Spinal cord (tissue), 10 donors: ENCODE data around the gene CSF2RB. TPM values are rescaled to one million over a fixed set of nuclear protein-coding genes. Genes with fewer than 3 reads are reported as not detected.

ENCODE experiments used
- DNase-seq, 6 donors: peaks; one replicate each; pipeline versions ENCODE4 v3.0.0 to v3.0.0-alpha.2; 2013 to 2015; ENCODE audit warnings: low spot score in 6 of 6, low read depth in 4 of 6
- H3K27ac ChIP-seq: one replicate; pipeline ENCODE4 v1.5.1; 2013; ENCODE audit warnings: low read depth, low read length, control low read depth
- H3K27me3 ChIP-seq: one replicate; pipeline ENCODE4 v1.6.1; 2013; ENCODE audit warnings: low read length; ENCODE audit not compliant: control insufficient read depth, insufficient read depth
- H3K36me3 ChIP-seq: one replicate; pipeline ENCODE4 v1.6.1; 2013; ENCODE audit warnings: low read length; ENCODE audit not compliant: control insufficient read depth, insufficient read depth
- H3K4me1 ChIP-seq: one replicate; pipeline ENCODE4 v1.6.1; 2013; ENCODE audit warnings: low read length; ENCODE audit not compliant: control insufficient read depth, insufficient read depth
- H3K4me3 ChIP-seq: one replicate; pipeline ENCODE4 v1.5.1; 2013; ENCODE audit warnings: low read depth, low read length, control low read depth
- H3K9me3 ChIP-seq: one replicate; pipeline ENCODE4 v1.6.1; 2013; ENCODE audit warnings: low read length; ENCODE audit not compliant: control insufficient read depth, insufficient read depth
- WGBS: methylation state at CpG from one replicate; pipeline ENCODE4 v1.1.5; 2013; ENCODE audit warnings: missing lambda C conversion rate; ENCODE audit not compliant: insufficient coverage; 5-methylcytosine and 5-hydroxymethylcytosine counted together
- polyA plus RNA-seq, 2 donors: library from polyadenylated mRNA; unstranded; fragments of 120-200 nt; gene quantifications; one replicate each; pipeline ENCODE4 v1.2.1, GENCODE V29; 2013; ENCODE audit not compliant: insufficient read length in 2 of 2
- total RNA-seq, 2 donors: library from RNA; depleted of rRNA in 1 of 2; stranded (reverse); fragments of 120-200 nt in 1 of 2; fragments of >200 nt in 1 of 2; gene quantifications; one replicate each; pipeline versions ENCODE4 v1.2.3 to v1.2.4, GENCODE V29; 2013 to 2014
- donor health status: healthy.

The CSF2RB gene
- total and polyA plus RNA-seq, 4 donors, result 1.3 to 3.1 (median 1.8) TPM

DNA sequence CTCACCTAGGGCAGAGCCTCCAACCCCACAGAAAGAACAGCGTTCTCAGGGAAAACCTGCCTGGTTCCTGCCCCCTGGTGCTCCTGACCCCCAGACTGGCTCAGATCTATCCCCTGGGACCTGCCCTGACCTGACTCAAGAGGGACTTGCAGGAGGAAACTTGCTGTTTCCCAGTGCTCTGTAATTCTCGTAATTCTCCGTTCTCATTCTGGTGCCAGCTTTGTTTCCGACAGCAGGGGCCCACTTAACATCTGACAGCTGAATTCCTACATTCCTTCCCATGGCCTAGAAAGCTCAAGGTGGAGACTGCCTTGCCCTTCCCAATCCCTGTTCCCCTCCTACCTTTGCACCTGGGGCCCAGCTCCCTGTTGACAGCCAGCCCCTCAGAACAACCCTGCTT, 12.5 kb upstream of the CSF2RB start:
- H3K4me3 ChIP-seq, result no peak overlapping the region
- peaks cover 2% of the 10 kb centered on the region for H3K27me3 ChIP-seq
- no peaks in the 10 kb centered on the region for H3K9me3 ChIP-seq
- no peaks in the 10 kb centered on the region for H3K36me3 ChIP-seq
- 19% methylated on average over 4 of the region's 4 CpGs for WGBS
- no peaks in the 10 kb centered on the region for H3K4me1 ChIP-seq
- no peak for DNase-seq
- H3K27ac ChIP-seq, result no peak overlapping the region

DNA sequence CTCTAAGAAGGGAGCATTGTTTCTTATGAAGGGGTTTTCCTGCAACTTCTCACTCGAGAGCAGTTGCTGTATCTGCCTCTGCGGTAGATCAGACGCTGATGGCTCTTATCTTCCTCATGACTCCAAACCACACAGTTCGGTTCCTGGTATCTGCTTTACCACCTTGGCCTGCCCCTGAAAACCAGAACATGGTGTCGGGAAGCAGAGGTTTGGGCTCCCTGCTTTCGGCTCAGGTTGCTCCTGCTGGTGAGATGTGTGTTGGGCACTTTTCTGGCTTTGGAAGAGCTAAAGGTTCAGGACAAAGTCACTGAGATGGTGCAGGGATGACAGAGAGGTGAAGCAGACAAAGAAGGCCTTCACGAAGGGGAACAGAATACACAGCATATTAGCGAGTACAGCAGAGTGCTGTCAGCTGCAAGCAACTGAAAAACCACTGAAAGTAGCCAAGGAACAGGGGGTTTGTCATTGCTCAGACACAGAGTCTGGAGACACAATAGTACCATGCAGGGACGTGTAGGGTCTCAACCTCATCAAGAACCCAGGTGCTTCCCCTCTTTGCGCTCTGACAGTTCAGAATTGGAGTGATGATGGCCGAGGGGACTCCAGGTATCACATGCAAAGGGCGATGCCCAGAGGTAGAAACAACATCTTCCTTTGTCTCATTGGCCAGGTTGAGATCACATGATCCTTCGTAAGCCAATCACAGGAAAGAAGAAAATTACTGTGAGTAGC, 11.9 kb upstream of the CSF2RB start:
- Histone ChIP-seq H3K27me3 (peaks cover 2% of the 10 kb centered on the region), H3K9me3 (no peaks in the 10 kb centered on the region), H3K4me1 (no peaks in the 10 kb centered on the region), H3K27ac (no peak overlapping the region), H3K4me3 (no peak overlapping the region), H3K36me3 (no peaks in the 10 kb centered on the region)
- 84% methylated on average over 12 of the region's 13 CpGs for WGBS
- DNase-seq, result no peak

DNA sequence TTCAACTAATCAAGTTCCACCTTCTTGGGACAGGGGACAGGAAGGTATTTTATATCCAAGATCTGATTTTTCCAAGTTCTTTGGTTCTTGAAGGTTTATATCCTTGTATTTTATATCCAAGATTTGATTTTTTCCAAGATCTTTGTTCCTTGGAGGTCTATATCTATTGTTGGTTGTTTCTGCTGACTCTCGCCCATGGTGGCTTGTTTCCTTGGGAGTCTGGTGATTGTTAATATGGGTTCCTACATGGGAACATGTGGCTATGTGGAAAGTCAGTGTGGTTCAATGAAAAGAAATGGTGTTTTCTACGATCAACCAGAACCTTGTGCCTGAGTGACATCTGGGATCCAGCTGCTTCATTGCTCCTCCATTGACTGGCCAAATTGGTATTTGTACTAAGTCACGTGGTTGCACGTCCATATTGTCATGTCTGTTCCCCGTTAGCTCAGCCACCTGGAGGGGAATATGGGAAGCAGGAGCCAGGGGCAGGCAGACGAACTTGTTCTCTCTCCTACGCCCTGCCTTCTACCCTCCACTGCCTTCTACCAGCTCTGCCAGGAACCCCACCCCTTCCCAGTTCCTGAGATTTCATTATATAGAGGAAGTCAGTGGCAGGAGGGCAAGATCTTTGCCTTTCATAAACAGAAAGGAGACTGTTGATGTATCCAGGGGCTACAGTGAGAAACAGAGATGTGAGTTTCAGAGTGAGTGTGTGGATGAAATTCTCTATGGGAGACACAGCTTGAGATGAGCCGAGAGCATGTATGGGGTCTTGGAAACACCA, 11.1 kb upstream of the CSF2RB start:
- no peaks in the 10 kb centered on the region for H3K9me3 ChIP-seq
- no peaks in the 10 kb centered on the region for H3K36me3 ChIP-seq
- no peak overlapping the region for H3K27ac ChIP-seq
- no peak for DNase-seq
- peaks cover 2% of the 10 kb centered on the region for H3K27me3 ChIP-seq
- WGBS, result 87% methylated on average over 3 of the region's 8 CpGs
- no peak overlapping the region for H3K4me3 ChIP-seq
- no peaks in the 10 kb centered on the region for H3K4me1 ChIP-seq

DNA sequence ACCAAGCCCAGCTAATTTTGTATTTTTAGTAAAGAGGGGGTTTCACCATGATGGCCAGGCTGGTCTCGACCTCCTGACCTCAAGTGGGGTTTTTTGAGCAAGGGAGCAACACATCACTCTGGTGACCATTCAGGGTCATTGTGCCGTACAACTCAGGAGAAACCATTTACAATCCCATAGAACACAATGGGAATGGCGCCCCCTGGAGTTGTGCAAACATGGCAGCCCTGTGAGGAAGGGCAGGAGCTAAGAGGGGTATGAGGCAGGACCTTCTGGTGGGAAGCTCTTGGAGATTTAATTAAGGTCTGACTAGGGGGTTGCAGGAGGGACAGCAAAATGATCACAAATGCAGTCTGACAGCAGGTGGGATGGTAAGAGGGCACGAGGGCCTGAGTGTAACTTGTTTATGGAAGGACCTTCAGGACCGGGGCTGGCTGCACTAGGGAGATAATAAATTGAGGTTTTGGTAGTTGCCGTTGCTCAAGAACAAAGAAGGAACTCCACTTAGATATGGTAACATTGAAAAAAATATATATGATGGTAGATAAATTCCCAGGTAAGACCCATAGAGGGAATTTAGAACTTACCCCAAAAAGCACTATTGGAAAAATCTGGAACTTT, 9.1 kb upstream of the CSF2RB start:
- DNase-seq, result no peak
- no peaks in the 10 kb centered on the region for H3K4me1 ChIP-seq
- H3K4me3 ChIP-seq, result no peak overlapping the region
- WGBS, result 46% methylated on average over 3 of the region's 6 CpGs
- H3K36me3 ChIP-seq, result no peaks in the 10 kb centered on the region
- no peaks in the 10 kb centered on the region for H3K9me3 ChIP-seq
- no peak overlapping the region for H3K27ac ChIP-seq
- no peaks in the 10 kb centered on the region for H3K27me3 ChIP-seq

DNA sequence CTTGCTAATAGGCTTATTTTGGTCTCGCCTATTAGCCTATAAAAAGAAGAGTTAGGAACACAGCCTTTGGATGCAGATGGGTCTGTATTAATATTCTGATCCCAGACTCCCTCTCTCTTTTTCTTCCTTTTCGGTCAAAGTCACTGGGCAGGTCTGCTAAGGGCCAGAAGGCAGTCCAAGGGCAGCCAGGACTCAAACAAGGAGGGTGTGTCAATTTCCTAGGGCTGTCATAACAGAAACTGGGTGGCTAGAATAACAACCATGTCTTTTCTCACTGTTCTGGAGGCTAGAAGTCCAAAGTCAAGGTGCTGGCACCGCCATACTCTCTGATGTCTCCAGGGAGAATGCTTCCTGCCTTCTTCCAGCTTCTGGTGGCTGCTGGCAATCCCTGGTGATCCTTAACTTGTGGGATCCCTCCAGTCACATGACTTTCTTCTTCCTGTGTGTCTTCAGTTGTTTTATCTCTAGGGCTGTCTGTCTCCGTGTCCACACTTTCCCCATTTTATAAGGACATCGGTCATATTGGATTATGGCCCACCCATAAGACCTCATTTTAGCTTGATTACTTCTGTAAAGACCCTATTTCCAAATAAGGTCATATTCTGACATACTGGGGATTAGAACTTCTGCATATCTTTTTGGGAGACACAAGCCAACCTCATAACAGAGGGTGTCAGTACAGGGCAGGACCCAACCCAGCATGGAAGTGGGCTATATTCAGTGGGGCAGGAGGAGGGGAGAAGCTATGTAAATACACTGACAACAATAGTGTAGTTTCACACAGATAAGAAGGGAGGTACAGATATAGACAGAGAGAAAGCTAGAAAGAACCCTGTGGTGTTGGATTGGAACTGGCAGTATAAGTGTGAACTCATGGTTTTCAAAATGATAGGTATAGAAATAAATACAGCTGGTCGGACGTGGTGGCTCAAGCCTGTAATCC, 5.9 kb upstream of the CSF2RB start:
- no peaks in the 10 kb centered on the region for H3K9me3 ChIP-seq
- WGBS, result 90% methylated on average over 1 of the region's 7 CpGs

DNA sequence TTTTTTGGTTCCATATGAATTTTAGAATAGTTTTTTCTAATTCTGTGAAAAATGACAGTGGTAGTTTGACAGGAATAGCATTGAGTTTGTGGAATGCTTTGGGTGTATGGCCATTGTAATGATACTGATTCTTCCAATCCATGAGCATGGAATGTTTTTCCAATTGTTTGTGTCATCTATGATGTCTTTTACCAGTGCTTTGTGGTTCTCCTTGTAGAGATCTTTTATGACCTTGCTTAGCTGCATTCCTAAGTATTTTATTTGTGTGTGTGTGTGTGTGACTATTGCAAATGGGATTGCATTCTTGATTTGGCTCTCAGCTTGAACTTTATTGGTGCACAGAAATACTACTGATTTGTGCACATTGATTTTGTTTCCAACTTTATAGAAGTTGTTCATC, 3.0 kb upstream of the CSF2RB start:
- Histone ChIP-seq H3K36me3 (no peaks in the 10 kb centered on the region), H3K27ac (no peak overlapping the region), H3K4me3 (no peak overlapping the region), H3K27me3 (no peaks in the 10 kb centered on the region), H3K9me3 (no peaks in the 10 kb centered on the region), H3K4me1 (no peaks in the 10 kb centered on the region)
- DNase-seq, result no peak

More for the DNA sequence above, 5.9 kb upstream of the CSF2RB start:
- Histone ChIP-seq H3K4me1 (no peaks in the 10 kb centered on the region), H3K4me3 (no peak overlapping the region), H3K27me3 (no peaks in the 10 kb centered on the region), H3K36me3 (no peaks in the 10 kb centered on the region), H3K27ac (no peak overlapping the region)
- DNase-seq, result no peak

DNA sequence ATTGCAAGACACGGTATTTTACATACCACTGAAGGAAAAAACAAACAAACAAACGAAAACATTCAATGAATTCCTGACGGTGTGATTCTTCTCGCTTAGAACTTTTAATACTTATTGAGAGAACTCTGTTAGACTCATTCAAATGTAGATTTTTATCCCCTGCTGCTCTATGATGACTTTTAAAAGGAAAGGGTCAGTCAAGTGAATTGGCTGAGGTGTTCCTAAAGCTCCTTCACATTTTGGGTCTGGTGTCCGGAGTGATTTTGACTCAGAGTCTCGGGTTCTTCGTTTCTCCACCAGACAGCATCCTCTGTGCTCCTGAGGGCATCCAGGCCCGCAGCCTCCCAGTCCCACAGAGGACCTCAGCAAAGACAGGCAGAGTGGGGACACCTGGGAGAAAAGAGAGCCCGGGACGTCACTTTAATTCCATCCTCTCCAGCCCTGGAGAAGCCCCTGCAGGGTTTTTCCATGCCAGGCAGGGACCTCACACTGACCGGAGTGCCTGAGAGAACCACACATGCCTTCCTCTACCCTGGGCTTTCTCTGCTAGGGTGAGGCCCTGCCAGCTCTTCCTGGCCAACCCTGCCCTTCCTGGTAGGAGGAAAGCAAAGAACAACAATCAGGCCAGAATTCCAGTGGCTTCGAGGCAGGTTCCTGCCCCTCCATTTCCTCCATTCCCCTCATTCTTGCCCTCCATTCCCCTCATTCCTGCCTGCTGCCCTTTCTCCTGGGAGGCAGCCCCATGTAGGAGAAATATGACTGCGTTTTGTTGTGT, 1.4 kb upstream of the CSF2RB start:
- Histone ChIP-seq H3K27ac (no peak overlapping the region), H3K36me3 (no peaks in the 10 kb centered on the region), H3K4me3 (no peak overlapping the region), H3K9me3 (no peaks in the 10 kb centered on the region), H3K4me1 (no peaks in the 10 kb centered on the region), H3K27me3 (no peaks in the 10 kb centered on the region)
- no peak for DNase-seq
- WGBS, result 57% methylated on average over 8 of the region's 13 CpGs

DNA sequence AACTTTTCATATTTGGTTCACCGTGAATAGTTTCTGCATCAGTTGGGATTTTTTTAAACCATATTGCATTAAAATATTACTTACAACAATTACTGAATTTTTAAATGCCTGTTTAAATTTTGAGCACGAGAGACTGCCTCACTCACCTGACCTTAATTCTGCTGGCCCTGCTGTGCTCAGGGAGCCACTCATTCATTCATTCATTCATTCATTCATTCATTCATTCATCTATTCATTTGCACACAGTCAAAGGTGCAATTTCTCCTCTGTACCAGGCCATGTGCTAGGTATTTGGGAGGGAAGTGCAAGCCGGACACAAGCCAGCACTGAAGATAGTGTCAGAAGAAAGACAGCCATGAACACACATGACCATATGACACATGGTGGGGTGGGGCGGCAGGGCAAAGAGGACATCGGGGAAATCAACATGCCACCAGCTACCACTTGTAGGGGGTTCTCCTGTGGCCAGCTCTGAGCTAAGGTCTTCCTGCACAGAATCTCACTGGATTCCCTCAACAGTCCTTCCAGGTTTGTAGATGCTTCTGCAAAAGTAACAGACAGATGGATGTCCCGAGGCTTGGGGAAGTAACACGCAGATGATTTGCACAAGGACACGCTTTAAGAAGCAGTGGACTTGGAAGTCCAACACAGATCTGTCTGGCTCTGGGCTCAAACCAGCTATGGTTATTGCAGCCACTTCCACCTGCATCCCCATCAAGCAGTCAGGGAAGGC, 568 bp upstream of the CSF2RB start:
- H3K4me1 ChIP-seq, result no peaks in the 10 kb centered on the region
- H3K27ac ChIP-seq, result no peak overlapping the region
- no peak overlapping the region for H3K4me3 ChIP-seq
- no peaks in the 10 kb centered on the region for H3K9me3 ChIP-seq
- H3K36me3 ChIP-seq, result no peaks in the 10 kb centered on the region
- WGBS, result 93% methylated on average over 7 of the region's 8 CpGs
- DNase-seq, result no peak
- no peaks in the 10 kb centered on the region for H3K27me3 ChIP-seq
